HepG2 (cell line): ENCODE results near the gene FAAP100. TPM values are rescaled to one million over a fixed set of nuclear protein-coding genes. Genes with fewer than 3 reads are reported as not detected.
A peak's percentile ranks its signal among the peaks of the same experiment; 100 is the strongest.

Source experiments
- AGO2 ChIP-seq: fragments of 200-400 bp; formaldehyde crosslinking; optimal IDR thresholded peaks from 2 replicates; pipeline ENCODE3; 2017; ENCODE audit warnings: mild to moderate bottlenecking, low read depth, low read length, moderate library complexity
- FOSL1 ChIP-seq: sonication (generic); formaldehyde crosslinking; IDR thresholded peaks from 2 replicates; pipeline ENCODE4 v1.9.0; 2021; ENCODE audit warnings: missing genetic modification reagents, borderline replicate concordance
- FOXA3 ChIP-seq: IDR thresholded peaks from 2 replicates; pipeline ENCODE4 v1.6.1; 2016; ENCODE audit warnings: missing genetic modification reagents, missing compliant biosample characterization
- FOXM1 ChIP-seq: sonication (generic); formaldehyde crosslinking; IDR thresholded peaks from 2 replicates; pipeline ENCODE4 v1.5.0; 2020; ENCODE audit warnings: missing genetic modification reagents
- HIVEP1 ChIP-seq: sonication (generic); formaldehyde crosslinking; IDR thresholded peaks from 2 replicates; pipeline ENCODE4 v1.4.0; 2020; ENCODE audit warnings: mild to moderate bottlenecking, missing genetic modification reagents
- MIER3 ChIP-seq: IDR thresholded peaks from 2 replicates; pipeline ENCODE4 v1.6.1; 2016; ENCODE audit warnings: missing compliant biosample characterization, borderline replicate concordance
- NFE2L2 ChIP-seq: fragments of 150-350 bp; IDR thresholded peaks from 2 replicates; pipeline ENCODE4 v1.6.1; 2014; ENCODE audit warnings: low read length
- NFIB ChIP-seq: sonication (generic); formaldehyde crosslinking; IDR thresholded peaks from 2 replicates; pipeline ENCODE4 v1.9.0; 2021; ENCODE audit warnings: missing genetic modification reagents, mild to moderate bottlenecking, borderline replicate concordance
- SIN3B ChIP-seq: fragments of 150-350 bp; IDR thresholded peaks from 2 replicates; pipeline ENCODE4 v1.6.1; 2014; ENCODE audit warnings: low read length
- SP4 ChIP-seq: sonication (generic); formaldehyde crosslinking; IDR thresholded peaks from 2 replicates; pipeline ENCODE4 v1.8.1; 2023; ENCODE audit warnings: mild to moderate bottlenecking, missing genetic modification reagents
- ZMYM4 ChIP-seq: sonication (generic); formaldehyde crosslinking; IDR thresholded peaks from 2 replicates; pipeline ENCODE4 v1.8.1; 2023; ENCODE audit warnings: mild to moderate bottlenecking, missing genetic modification reagents
- ZNF468 ChIP-seq: sonication (generic); formaldehyde crosslinking; IDR thresholded peaks from 2 replicates; pipeline ENCODE4 v1.8.0; 2022; ENCODE audit warnings: mild to moderate bottlenecking, moderate library complexity, missing genetic modification reagents
- ZNF546 ChIP-seq: sonication (generic); formaldehyde crosslinking; conservative IDR thresholded peaks from 2 replicates; pipeline ENCODE4 v1.8.1; 2023; ENCODE audit warnings: mild to moderate bottlenecking, missing genetic modification reagents
- polyA plus RNA-seq, 8 experiments: library from polyadenylated mRNA; depleted of rRNA in 3 of 8; stranded (reverse) in 7 of 8; unstranded in 1 of 8; fragments of >200 nt; fragmentation: Illumina TruSeq in 4 of 8; extraction: Trizol in 4 of 8; gene quantifications; 2 replicates each; pipeline versions ENCODE4 v1.2.1 to v1.2.3, GENCODE V29; 2011 to 2016; ENCODE audit warnings: low read depth in 4 of 8, missing spikeins in 1 of 8, mixed read lengths in 1 of 8; ENCODE audit not compliant: insufficient read depth in 1 of 8
- total RNA-seq, 5 experiments: library from RNA; depleted of rRNA; stranded (reverse); fragments of >200 nt; fragmentation: Illumina TruSeq; extraction: Trizol; gene quantifications; 2 replicates each; pipeline ENCODE4 v1.2.3, GENCODE V29; 2016; ENCODE audit warnings: low read depth in 1 of 5
- TF ChIP-seq, protein P1 (sequence below): sonication (generic); formaldehyde crosslinking; IDR thresholded peaks from 2 replicates; pipeline ENCODE4 v1.4.0; 2020; ENCODE audit warnings: missing genetic modification reagents, borderline replicate concordance
- TF ChIP-seq, protein P2 (sequence below): sonication (generic); formaldehyde crosslinking; IDR thresholded peaks from 2 replicates; pipeline ENCODE4 v1.4.0; 2020; ENCODE audit warnings: low read depth, mild to moderate bottlenecking, missing genetic modification reagents
- TF ChIP-seq, protein P3 (sequence below): sonication (generic); formaldehyde crosslinking; conservative IDR thresholded peaks from 2 replicates; pipeline ENCODE4 v1.4.0; 2020; ENCODE audit warnings: missing genetic modification reagents
- TF ChIP-seq, protein P4 (sequence below): fragments of 450-650 bp; IDR thresholded peaks from 2 replicates; pipeline ENCODE4 v1.6.1; 2017
- TF ChIP-seq, protein P5 (sequence below): sonication (generic); formaldehyde crosslinking; IDR thresholded peaks from 2 replicates; pipeline ENCODE4 v1.5.1; 2020; ENCODE audit warnings: mild to moderate bottlenecking, missing genetic modification reagents, moderate library complexity

The FAAP100 gene
- total and polyA plus RNA-seq, 2 of the 13 experiments (the other 11 are each of a cell fraction or from before 2014, with no cell fraction given), result 7.6 to 20.8 TPM

DNA sequence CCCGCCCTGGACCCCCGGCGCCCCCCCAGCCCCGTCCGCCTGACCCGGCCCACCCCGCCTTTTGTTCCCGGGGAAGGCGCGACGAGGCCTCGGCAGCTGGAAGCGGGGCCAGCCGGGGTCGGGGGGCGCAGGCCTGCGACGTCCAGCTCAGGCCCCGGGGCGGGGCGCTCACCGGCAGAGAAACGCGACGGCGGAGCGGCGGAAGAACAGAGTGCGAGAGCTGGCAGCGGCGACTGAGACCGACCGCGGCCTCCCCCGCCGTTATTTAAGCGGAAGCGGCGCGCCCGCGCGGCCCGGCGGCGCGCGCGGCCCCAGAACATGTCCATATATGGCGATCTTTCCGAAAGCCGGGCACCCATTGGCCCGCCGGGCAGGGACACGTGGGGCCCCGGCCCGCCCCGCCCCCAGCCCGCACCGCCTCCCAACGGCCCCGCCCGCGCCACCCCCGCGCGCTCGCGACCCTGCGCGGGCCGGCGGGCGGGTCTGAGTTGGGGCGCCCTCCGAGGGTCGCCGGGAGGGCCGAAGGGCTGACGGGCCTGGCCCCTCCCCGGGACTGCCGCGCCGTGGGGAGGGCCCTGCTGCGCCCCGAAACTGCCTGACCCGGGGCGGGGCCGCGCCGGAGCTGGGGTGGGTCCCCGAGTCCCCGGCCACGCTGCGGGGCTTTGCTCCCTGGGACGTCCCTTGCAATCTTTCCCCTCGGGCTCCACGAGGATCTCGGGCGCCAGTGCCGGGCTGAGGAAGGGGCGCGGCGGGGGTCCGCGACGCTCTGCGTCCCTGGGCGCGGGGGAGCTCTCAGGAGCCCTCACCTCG, 39.4 kb downstream of the FAAP100 start, which contains the start of gene ACTG1 (continued):
- TF ChIP-seq ZNF546 (peak; percentile 5; the same call in 1 of the 2 replicates), AGO2 (no peak), ZNF468 (CRISPR knock-in tag) (0 out of 2 replicates have a peak, but pooled peaks have one; percentile 18), NFIB (CRISPR knock-in tag) (no peak), ZMYM4 (peak; percentile 64; the same call in 1 of the 2 replicates), MIER3 (CRISPR knock-in tag) (no peak), SP4 (peak; percentile 73), FOXM1 (CRISPR knock-in tag) (0 out of 2 replicates have a peak, but pooled peaks have one; percentile 41), SIN3B (0 out of 2 replicates have a peak, but pooled peaks have one; percentile 42), HIVEP1 (no peak), FOSL1 (CRISPR knock-in tag) (no peak), NFE2L2 (no peak), FOXA3 (peak; percentile 35; the same call in 1 of the 2 replicates)
- TF ChIP-seq, protein P1, sequence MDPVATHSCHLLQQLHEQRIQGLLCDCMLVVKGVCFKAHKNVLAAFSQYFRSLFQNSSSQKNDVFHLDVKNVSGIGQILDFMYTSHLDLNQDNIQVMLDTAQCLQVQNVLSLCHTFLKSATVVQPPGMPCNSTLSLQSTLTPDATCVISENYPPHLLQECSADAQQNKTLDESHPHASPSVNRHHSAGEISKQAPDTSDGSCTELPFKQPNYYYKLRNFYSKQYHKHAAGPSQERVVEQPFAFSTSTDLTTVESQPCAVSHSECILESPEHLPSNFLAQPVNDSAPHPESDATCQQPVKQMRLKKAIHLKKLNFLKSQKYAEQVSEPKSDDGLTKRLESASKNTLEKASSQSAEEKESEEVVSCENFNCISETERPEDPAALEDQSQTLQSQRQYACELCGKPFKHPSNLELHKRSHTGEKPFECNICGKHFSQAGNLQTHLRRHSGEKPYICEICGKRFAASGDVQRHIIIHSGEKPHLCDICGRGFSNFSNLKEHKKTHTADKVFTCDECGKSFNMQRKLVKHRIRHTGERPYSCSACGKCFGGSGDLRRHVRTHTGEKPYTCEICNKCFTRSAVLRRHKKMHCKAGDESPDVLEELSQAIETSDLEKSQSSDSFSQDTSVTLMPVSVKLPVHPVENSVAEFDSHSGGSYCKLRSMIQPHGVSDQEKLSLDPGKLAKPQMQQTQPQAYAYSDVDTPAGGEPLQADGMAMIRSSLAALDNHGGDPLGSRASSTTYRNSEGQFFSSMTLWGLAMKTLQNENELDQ (CRISPR knock-in tag), result no peak
- TF ChIP-seq, protein P2, sequence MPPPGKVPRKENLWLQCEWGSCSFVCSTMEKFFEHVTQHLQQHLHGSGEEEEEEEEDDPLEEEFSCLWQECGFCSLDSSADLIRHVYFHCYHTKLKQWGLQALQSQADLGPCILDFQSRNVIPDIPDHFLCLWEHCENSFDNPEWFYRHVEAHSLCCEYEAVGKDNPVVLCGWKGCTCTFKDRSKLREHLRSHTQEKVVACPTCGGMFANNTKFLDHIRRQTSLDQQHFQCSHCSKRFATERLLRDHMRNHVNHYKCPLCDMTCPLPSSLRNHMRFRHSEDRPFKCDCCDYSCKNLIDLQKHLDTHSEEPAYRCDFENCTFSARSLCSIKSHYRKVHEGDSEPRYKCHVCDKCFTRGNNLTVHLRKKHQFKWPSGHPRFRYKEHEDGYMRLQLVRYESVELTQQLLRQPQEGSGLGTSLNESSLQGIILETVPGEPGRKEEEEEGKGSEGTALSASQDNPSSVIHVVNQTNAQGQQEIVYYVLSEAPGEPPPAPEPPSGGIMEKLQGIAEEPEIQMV (CRISPR knock-in tag), result no peak
- TF ChIP-seq, protein P3, sequence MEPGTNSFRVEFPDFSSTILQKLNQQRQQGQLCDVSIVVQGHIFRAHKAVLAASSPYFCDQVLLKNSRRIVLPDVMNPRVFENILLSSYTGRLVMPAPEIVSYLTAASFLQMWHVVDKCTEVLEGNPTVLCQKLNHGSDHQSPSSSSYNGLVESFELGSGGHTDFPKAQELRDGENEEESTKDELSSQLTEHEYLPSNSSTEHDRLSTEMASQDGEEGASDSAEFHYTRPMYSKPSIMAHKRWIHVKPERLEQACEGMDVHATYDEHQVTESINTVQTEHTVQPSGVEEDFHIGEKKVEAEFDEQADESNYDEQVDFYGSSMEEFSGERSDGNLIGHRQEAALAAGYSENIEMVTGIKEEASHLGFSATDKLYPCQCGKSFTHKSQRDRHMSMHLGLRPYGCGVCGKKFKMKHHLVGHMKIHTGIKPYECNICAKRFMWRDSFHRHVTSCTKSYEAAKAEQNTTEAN, result peak; percentile 17; the same call in 1 of the 2 replicates
- TF ChIP-seq, protein P4, sequence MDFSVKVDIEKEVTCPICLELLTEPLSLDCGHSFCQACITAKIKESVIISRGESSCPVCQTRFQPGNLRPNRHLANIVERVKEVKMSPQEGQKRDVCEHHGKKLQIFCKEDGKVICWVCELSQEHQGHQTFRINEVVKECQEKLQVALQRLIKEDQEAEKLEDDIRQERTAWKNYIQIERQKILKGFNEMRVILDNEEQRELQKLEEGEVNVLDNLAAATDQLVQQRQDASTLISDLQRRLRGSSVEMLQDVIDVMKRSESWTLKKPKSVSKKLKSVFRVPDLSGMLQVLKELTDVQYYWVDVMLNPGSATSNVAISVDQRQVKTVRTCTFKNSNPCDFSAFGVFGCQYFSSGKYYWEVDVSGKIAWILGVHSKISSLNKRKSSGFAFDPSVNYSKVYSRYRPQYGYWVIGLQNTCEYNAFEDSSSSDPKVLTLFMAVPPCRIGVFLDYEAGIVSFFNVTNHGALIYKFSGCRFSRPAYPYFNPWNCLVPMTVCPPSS, result no peak
- TF ChIP-seq, protein P5, sequence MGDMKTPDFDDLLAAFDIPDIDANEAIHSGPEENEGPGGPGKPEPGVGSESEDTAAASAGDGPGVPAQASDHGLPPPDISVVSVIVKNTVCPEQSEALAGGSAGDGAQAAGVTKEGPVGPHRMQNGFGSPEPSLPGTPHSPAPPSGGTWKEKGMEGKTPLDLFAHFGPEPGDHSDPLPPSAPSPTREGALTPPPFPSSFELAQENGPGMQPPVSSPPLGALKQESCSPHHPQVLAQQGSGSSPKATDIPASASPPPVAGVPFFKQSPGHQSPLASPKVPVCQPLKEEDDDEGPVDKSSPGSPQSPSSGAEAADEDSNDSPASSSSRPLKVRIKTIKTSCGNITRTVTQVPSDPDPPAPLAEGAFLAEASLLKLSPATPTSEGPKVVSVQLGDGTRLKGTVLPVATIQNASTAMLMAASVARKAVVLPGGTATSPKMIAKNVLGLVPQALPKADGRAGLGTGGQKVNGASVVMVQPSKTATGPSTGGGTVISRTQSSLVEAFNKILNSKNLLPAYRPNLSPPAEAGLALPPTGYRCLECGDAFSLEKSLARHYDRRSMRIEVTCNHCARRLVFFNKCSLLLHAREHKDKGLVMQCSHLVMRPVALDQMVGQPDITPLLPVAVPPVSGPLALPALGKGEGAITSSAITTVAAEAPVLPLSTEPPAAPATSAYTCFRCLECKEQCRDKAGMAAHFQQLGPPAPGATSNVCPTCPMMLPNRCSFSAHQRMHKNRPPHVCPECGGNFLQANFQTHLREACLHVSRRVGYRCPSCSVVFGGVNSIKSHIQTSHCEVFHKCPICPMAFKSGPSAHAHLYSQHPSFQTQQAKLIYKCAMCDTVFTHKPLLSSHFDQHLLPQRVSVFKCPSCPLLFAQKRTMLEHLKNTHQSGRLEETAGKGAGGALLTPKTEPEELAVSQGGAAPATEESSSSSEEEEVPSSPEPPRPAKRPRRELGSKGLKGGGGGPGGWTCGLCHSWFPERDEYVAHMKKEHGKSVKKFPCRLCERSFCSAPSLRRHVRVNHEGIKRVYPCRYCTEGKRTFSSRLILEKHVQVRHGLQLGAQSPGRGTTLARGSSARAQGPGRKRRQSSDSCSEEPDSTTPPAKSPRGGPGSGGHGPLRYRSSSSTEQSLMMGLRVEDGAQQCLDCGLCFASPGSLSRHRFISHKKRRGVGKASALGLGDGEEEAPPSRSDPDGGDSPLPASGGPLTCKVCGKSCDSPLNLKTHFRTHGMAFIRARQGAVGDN (CRISPR knock-in tag), result peak; percentile 2
